NCI-H2196 treated with DMSO at 0.1 percent for 48 hours (cell line): Measurements from ENCODE around the gene RNF227.

Source experiments
- DNase-seq: peaks from one replicate; lab custom pipeline; 2025; ENCODE audit not compliant: unreplicated experiment; lab: John Stamatoyannopoulos, UW

The RNF227 gene

DNA sequence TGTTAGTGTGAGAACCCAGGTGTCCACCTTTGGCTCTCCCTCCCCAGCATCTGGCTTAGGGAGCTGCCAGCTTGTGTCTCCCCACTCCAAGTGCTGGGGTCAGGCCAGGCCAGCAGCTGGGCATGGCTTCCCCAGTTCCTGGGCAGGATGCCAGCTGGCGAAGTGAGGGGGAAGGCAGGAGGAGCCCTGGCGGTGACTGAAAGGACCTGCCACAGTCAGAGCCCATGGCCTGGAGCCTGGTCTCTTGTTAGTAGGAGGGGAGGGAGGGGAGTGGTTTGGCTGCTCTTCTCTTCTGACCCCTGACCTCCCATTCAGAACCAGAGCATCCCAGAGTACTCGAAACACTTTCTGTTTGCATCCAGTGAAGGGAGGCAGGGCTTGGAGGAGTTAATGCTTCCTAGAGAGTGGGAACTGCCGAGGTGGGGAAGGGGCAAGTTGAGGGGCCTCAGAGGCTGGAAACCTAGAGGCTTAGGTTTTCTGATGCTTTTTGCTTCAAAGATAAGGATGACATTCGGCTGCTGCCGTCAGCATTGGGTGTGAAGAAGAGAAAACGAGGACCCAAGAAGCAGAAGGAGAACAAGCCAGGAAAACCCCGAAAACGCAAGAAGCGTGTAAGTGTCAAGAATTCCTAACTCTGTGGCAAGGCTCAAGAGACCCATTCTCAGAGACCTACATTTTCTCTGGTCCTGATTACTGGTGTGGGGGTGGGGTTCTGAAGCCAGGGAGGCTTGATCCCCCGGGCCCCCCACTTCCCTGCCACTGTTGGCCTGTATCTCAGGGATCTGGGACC, 26.7 kb downstream of the RNF227 start:
- peak; percentile 79 for DNase-seq

DNA sequence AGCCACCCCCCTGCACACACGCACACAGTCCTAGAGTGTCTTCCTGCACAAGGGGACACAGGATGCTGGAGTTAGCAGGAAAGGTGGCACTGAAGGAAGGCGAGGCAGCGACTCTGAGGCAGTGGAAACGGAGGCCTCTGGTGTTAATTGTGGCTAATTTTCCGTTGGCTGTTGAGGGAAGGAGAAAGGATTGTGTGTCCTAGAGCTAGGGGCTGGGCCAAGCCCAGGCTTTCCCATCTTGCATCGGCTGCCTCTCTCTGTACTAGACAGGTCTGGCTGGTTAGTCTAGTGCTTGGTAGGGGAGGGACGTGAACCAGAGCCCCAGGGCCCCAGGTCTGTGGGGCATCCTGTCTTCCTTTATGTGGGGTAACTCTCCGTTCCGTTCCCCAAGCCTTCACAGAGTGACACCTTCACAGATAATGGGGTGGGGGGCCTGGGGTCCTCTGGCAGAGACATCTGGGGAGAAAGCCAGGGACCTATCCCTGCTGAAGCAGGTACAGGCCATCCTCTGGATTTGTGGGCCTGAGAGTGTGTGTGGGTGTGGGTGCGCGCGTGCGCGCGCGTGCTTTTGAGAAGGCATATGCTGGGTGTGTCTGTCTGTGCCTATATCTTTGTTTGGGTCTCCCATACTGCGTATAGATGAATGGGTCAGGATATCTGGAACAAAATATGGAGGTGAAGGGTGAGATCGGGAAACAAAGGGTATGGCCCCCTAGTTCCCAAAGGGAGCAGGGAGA, 27.7 kb downstream of the RNF227 start, which contains the start of gene CHD3:
Gene CHD3, plus strand, starts transcription at position 606 of the 737 bp plus-strand sequence. CDS start 212 bp downstream, outside the sequence.
- DNase-seq, result no peak

DNA sequence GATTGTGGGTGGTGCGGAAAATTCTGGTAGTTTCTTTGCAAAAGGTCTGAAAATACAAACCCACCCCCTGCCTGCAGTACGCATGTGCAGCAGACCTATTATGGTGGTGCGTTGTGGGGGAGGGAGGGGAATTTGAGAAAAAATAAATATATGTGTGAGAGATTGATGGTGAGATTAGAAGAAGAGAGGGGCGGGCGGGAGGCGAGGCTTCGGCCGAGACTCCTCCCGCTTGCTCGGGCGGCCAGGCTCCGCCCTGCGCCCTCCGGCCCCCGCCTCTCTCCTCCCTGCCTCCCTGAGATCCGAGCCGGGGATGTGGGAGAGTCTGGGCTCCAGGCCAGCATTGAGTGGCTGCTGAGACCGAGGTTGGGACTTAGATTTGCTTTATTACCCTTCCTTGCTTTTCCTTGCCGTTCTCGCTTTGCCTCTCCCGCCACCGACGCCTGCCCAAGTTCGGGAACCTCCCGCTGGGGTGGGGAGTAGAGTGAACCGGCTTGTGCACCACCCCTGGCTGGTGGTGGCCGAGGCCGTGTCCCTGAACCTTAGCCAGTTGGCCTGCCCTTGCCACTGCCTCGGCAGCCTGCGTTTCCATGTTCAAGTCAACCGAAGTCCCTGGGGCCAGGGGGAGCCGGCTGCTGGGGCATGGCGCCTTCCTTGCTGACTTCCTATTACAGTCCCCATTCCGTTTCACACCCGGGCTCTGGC, 28.5 kb downstream of the RNF227 start:
- peak; percentile 73 for DNase-seq

DNA sequence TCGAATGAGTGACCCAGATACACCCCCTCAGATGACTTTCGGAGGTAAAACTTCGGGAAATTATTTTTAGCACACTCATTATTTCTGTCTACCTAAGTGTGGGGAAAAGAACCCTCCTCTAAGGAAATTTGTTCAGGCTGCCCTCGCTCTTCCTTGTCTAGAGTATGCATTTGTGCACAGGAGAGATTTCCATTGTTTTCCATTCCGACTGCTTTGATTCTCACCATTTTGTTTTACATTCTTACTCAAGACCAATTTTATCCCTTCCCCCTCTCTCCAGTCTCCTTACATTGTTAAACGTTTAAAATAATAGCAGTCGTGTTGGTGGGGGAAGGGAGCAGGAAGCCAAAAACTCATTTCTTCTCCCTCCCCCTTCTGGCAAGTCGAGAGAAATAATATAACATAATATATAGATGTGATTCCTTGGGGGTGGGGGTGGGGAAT, 29.0 kb downstream of the RNF227 start:
- peak; percentile 68 for DNase-seq

DNA sequence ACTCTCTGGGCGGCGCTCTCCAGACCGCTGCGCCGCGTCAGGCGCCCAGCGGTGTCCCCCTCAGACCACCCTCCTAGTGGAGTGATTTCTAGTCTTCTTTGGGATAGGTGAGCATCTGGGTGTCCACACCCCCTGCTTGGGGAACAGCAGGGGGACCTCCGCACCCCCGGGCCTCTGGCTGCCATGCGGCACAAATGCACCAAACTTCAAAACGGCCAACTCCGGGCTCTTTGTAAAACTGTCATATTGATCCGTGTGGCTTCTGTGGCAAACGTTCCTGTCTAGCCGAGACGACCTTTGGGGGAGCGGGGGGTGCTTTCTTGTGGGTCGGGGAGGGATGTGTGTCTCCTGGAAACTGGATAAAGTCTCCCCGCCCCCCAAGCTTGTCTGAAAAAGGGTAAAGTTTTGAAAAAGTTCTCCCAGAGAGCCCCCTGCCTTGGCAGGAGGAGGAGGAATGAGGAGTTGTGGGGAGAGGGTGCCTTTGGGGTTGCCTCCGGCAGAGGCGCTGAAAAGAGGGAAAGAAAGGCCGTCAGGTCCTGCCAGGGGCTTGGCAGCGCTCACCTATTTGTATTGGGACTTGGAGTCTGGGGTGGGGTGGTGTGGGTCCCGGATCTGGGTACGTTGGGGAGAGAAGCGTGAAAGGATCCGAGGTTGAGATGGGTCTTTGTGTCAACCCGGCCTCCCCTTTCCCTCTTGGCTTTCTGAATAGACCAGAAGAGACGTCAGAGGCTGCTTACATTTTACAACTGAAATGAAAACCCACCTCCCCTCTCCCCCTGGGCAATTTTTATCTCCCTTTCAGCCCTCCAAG, 29.7 kb downstream of the RNF227 start:
- no peak for DNase-seq

DNA sequence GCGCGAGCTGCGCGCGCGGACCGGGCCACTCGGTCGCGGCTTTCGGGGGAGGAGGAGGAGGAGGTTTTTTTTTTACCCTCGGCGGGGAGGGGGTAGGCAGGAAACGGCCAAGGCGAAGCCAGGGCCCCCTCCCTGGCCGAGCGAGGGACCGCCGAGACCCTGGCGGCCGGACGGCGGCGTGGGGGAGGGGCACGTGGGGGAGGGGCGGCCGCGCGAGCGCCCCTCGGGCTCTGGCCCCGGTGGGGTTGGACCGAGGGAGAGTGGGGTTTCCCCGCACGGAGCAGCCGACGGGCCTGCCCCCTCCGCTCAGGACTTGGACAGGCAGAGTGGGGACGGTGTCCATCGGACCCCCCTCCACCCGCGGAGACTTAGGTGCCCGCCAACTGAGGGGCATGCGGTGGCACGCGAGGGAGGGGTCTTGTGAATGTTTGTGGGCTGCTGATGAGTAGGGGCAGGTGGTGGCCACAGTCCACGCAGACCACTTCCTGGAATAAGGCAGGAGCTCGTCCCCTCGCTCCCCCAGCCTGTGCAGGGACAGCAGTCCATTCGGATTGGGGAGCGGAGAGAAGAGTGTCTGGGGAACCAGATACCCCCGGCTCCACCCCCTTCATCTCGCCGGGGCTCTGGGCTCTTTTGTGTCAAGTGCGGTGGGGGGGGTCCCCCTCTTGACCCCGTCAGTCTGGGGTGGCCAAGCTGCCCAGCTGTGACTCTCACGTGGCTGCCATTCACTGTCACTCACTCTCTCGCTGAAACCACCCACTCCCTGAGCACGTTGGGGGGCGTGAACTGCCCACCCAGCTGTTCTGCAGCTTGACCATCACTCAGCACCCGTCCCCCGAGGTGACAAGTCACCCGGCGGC, 30.5 kb downstream of the RNF227 start:
- no peak for DNase-seq

DNA sequence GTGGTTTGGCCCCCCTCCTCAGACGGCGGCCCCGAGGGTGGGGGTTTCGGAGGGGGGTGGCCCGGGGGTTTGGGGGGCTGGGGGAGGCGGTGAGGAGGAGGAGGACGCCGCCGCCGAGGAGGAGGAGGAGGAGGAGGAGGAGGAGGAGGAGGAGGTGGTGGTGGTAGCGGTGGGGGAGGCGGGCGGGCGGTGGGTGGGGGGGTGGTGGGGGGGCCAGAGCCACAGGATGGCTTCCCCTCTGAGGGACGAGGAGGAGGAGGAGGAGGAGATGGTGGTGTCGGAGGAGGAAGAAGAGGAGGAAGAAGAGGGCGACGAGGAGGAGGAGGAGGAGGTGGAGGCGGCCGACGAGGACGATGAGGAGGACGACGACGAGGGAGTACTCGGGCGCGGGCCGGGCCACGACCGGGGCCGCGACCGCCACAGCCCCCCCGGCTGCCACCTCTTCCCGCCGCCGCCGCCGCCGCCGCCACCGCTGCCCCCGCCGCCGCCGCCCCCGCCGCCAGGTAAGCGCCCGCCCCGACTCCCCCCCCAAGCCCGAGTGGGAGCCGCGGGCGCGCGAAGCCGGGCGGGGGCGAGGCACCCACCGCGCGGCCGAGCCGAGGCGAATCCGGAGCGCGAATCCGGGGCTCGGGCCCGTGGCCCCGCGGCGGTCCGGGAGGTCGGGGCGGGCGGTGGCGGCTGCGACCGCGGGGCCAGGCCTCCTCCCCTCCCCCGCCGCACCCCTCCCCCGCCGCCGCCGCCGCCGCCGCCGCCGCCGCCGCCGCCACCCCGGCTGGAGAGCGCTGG, 31.3 kb downstream of the RNF227 start:
- no peak for DNase-seq

DNA sequence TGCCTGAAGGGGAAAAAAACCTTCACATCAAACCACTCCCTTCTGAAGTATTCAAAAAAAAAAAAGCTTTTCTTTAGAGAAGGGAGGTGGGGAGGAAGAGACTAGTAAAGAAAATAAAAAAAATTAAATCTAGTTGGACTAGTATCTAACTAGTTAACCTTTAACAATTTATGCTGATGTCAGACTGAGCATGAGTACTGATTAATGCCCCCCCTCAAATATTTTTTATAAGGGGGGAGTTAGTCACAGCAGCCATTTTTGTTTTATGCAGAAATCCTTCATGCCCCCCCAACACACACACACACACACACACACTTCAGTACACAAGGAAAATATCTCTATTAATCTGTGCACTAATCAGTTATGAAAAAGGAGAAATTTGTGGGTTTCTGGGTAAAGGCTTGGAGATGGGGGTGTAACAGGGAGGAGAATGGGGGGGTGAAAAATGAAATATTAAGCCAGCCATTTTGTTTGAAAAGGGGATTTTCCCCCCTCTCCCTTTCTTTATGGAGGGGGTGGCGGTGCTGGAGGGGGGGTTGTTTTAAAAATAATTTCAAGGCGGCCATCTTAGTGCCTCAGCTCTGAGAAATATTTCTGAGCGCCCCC, 32.2 kb downstream of the RNF227 start:
- DNase-seq, result no peak

DNA sequence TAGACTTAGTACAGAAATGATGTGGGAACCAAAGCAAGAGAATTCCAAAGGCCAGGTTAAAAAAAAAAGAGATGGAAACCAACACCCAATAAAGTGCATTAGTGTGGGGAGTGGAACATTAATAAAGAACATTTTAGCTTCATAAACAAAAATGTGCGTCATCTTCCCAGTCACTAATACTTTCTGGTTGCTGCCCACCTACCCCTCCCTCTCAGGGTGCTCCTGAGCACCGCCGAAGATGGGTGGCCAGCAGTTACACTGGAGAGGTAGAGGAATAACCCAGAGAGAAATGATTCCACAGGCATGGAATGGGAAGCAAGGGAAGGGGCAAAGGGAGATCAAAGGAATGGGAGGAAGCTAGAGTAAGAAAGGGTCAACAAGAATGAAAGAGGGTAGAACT, 33.5 kb downstream of the RNF227 start:
- no peak for DNase-seq

DNA sequence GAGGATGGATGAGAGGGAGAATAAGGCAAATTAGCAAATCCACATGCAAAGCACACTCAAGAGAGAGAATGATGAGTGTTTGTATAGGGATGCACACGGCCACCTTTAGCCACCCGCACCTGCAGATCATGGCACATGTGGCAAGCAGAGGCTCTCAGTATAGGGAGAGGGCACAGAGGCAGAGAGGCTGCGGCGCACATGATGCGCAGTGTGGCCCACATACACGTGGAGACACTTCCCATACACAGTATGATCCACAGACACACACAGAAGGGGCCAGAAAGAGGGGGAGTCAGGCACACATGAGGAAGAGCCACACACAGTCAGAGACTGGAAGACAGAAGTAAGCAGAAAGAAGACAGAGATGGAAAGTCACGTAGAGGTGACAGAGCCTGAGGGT, 34.0 kb downstream of the RNF227 start:
- peak; percentile 20 for DNase-seq

DNA sequence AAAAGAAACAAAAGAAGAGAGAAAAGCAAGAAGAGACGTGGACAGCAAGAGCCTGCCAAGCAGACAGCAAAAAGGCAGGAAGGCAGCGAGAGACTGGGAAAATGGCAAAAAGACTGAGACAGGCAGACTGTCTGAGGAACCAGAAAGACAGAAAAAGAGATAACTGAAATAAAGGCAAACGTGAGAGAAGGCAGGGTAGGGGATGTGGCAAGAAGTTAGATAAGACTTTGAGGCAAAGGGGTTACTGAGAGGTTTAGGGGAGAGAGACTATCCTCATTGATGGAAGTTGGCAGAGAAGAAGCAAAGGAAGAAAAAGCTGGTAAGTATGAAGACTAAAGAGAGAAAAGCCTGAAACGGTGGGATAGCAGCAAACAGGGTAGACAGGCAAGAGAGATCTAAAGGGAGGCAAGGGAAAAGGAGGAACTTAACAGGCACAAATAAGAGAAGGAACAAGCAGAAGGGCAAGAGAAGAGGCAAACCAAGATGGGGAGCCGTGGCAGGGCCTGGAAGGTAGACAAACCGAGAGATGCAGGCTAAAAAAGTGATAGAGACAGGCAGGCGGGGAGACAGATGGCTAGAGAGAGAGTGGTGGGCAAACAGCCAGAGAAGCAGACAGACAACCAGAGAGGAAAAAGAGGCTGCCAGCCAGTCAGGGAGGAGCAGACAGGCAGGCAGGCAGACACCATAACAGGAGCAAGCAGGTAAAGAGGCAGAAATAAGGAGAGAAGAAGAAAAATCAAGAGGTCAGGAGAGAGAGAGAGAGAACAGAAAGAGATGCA, 34.6 kb downstream of the RNF227 start:
- no peak for DNase-seq

DNA sequence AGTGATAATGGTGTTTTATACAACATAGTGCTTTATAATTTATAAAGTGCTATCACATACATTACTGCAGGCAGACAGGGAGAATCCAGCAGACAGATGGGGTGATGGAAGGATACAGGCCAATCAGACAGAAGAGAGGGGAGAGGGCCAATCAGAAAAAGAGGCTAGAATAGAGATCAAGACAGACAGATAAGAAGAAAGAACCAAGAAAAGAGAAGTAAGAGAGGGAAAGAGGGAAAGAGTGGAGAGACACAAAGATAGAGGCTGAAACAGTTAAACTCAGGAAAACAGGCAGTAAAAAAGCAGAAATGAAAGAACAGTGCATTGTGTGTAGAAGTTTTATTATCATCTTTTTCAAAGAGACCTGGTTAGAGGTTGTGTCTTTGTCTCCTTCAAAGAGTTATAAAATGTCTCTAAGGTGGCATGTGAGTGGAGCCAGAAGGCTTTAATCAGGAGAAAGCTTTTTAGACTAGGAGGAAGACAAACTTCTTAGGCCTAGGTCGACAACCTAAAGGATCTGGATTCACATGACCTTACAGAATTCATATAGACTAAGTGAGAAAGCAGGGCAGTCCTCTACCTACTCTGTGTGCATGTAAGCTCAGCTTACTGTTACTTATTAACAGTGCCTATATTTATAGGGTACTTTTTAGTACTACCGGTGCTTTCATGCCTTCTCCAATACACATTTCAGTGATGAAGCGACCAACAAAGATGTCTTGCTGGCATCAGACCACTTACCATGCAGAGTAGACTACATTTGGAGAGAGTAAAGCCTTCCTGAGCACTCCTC, 35.8 kb downstream of the RNF227 start:
- DNase-seq, result no peak

DNA sequence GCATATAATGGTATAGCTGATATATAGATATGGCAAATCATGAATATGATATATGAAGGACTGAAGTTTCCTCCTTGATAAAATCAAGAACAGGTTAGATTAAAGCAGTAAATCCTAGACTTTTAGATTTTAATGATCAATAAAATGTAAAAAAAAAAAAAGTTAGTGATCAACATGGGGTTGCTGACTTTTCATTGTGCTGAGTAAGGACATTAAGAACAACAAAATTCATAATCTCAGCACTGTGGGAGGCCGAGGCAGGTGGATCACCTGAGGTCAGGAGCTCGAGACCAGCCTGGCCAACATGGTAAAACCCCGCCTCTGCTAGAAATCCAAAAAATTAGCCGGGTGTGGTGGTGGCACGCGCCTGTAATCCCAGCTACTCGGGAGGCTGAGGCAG, 37.9 kb downstream of the RNF227 start:
- no peak for DNase-seq

DNA sequence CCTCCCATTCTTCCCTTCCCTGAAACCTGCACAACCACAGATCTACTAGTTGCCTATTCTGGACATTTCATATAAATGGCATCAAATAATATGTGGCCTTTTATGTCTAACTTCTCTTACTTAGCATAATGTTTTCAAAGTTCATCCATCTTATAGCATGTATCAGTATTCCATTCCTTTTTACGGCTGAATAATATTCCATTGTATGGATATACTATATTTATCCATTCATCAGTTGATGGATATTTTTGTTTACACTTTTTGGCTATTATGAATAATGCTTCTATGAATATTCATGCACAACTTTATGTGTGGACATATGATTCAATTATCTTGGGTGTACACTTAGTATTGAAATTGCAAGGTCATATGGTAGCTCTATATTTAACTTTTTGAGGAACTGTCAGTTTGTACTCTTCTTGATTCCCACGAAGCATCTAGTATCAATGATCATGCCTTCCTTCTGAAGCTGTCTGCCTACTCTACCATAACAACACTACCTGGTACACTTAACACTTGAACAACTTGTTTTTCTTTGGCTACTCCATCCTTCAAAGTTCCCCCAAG, 40.2 kb downstream of the RNF227 start:
- DNase-seq, result no peak

DNA sequence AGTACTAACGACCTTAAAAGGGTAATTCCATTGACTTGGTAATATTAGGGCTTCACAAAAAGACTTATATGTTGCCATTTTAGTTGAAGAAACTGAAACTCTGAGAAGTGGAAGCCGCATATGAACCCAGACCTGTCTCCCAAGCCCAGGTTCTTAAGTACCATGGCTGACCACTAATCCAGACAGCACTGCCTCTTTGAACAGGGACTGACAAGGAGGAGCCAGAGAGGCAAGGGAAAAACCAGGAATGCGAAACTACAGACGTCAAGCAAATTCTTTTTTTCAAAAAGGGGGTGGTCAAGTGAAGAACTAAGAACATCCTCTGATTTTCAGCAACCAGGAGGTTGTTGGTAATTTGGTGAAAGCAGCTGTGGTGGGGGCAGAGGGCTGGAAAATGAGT, 43.0 kb downstream of the RNF227 start:
- DNase-seq, result no peak

DNA sequence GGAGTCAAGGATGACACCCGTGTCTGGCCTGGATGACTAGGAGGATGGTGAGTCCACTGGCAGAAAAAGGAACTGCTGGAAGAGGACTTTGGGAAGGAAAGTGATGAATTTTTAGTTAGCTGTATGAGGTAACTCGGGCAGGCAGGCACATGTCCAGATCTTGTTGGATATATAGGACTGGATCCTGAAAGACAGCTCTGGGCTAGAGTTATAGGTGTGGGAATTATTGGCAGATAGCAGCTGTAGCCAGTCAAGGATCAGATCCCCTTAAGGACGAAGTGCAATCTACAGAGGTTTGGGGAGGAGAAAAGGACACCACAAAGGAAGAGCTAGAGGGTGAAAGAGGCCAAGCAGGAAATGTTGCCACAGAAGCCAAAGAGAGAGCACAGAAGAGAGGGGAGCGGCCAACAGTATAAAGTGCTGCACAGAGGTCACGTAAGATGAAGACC, 48.2 kb downstream of the RNF227 start:
- no peak for DNase-seq
